Measurements from ENCODE around the gene ZFAND3. TPM values are rescaled to one million over a fixed set of nuclear protein-coding genes. Genes with fewer than 3 reads are reported as not detected.

Gene ZFAND3
- total and polyA plus RNA-seq, 8 donors: 19.8 to 164 (median 37.3) TPM

DNA sequence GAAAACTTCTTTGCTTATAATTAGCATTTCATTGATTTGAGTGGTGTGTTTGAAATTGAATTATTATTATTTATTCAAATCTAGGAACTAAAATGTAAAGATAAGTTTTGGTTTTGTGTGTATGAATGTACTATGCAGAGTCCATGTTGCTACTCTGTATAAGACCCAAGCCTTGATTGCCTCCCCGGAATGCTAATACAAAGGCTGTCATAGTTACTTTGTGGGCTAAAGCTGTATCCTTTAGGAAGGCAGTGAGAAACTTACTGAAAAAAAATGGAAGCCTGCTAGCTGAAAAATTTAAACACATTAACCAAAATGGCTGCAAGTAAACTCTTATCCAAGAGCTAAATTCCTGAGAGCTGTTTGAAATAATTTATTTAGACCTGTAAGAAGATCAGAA, 213.3 kb downstream of the ZFAND3 start:
- WGBS, 5 donors: 52 to 88% (median 87%) methylated on average over 1 of the region's 1 CpG
- H3K4me1 ChIP-seq: peaks cover 0 to 68% (median 33%) of the 10 kb centered on the region in 4 donors
- no peaks in the 10 kb centered on the region for H3K36me3 ChIP-seq
- intact Hi-C loops (cut with DNase I; ENCODE audit: low total_unique reads): no loop called here
- H3K27me3 ChIP-seq: no peaks in the 10 kb centered on the region
- TF ChIP-seq EP300 (IDR thresholded peaks at IDR 0.05) (no peak), POLR2AphosphoS5 (IDR thresholded peaks at IDR 0.05) (no peak), POLR2A (IDR thresholded peaks at IDR 0.05) (no peak)
- TF ChIP-seq, protein P1, sequence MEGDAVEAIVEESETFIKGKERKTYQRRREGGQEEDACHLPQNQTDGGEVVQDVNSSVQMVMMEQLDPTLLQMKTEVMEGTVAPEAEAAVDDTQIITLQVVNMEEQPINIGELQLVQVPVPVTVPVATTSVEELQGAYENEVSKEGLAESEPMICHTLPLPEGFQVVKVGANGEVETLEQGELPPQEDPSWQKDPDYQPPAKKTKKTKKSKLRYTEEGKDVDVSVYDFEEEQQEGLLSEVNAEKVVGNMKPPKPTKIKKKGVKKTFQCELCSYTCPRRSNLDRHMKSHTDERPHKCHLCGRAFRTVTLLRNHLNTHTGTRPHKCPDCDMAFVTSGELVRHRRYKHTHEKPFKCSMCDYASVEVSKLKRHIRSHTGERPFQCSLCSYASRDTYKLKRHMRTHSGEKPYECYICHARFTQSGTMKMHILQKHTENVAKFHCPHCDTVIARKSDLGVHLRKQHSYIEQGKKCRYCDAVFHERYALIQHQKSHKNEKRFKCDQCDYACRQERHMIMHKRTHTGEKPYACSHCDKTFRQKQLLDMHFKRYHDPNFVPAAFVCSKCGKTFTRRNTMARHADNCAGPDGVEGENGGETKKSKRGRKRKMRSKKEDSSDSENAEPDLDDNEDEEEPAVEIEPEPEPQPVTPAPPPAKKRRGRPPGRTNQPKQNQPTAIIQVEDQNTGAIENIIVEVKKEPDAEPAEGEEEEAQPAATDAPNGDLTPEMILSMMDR (IDR thresholded peaks at IDR 0.05): no peak
- DNase-seq: no peak
- H3K27ac ChIP-seq: no peak overlapping the region
- no peaks in the 10 kb centered on the region for H3K9me3 ChIP-seq
- H3K4me3 ChIP-seq: no peak overlapping the region

DNA sequence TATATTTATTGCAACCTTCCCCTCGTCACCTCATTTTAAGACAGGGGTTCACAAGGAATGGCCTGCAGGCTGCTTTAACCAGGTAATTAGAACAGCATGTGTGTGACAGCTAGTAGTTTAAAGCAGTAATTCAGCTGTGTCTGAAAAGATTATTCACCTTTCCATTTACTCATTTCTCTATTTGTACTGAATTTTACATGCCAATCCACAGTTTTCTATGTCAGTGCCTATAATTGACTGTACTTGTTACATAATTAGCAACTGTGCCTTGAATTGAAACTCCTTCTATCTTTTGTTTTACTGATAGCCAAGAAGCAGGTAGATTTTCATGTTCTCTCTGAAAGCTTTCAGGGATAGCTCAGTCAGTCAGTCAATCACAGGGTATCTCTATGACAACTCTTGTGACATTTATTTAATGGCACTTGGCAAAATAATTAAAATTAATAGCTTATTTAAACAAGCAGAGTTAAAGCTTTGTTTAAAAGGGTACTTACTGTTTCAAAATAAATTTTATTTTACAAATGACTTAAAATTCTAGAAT, 214.0 kb downstream of the ZFAND3 start:
- no peak overlapping the region for H3K27ac ChIP-seq
- 42 to 94% (median 83%) methylated on average over 1 of the region's 1 CpG for WGBS, 5 donors
- TF ChIP-seq EP300 (IDR thresholded peaks at IDR 0.05) (no peak), POLR2A (IDR thresholded peaks at IDR 0.05) (no peak), POLR2AphosphoS5 (IDR thresholded peaks at IDR 0.05) (no peak)
- TF ChIP-seq, protein P1 (IDR thresholded peaks at IDR 0.05): no peak
- H3K9me3 ChIP-seq: no peaks in the 10 kb centered on the region
- no peaks in the 10 kb centered on the region for H3K36me3 ChIP-seq
- H3K4me1 ChIP-seq: peaks cover 0 to 64% (median 33%) of the 10 kb centered on the region in 4 donors
- H3K4me3 ChIP-seq: no peak overlapping the region
- no peaks in the 10 kb centered on the region for H3K27me3 ChIP-seq
- no peak for DNase-seq
- intact Hi-C loops (cut with DNase I; ENCODE audit: low total_unique reads): no loop called here

DNA sequence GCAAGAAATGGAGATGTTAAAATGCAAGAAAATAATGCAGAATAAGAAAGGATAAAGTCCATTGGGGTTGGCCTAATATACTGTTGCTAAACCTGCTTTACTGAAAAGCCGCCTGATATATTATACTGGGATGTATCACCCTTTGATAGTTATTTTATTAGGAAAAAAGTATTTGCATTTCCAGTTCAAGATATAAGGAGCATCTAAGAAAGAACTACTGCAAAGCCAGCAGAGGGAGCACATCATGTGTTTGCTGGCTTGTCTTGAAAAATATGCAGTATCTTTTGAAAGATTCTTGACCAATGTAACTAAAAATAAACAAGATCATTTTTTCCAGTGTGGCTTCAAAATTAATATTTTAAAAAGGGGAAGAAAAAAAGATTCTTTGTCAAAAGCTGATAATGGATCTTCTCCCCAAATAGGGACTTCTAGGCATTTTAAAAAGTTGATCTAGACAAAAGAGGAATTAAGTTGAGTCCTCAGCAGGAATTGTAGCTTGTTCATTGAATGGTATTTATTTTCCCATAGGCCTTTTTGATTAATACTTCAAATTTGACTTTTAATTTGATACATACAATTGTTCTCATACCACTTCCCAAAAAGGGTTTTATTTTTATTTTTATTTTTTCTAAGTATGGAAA, 214.9 kb downstream of the ZFAND3 start:
- peak in 1 of 2 donors; percentile 67 for DNase-seq
- no peaks in the 10 kb centered on the region for H3K27me3 ChIP-seq
- peaks cover 0 to 55% (median 28%) of the 10 kb centered on the region in 4 donors for H3K4me1 ChIP-seq
- no peaks in the 10 kb centered on the region for H3K36me3 ChIP-seq
- H3K27ac ChIP-seq: no peak overlapping the region
- intact Hi-C loops (cut with DNase I; ENCODE audit: low total_unique reads): no loop called here
- H3K9me3 ChIP-seq: no peaks in the 10 kb centered on the region
- TF ChIP-seq, protein P1 (IDR thresholded peaks at IDR 0.05): peak in 3 of 7 experiments; percentile 13 to 36 (median 32)
- no peak for TF ChIP-seq POLR2AphosphoS5 (IDR thresholded peaks at IDR 0.05)
- 46 to 74% (median 67%) methylated on average over 1 of the region's 1 CpG for WGBS, 5 donors
- no peak overlapping the region for H3K4me3 ChIP-seq

DNA sequence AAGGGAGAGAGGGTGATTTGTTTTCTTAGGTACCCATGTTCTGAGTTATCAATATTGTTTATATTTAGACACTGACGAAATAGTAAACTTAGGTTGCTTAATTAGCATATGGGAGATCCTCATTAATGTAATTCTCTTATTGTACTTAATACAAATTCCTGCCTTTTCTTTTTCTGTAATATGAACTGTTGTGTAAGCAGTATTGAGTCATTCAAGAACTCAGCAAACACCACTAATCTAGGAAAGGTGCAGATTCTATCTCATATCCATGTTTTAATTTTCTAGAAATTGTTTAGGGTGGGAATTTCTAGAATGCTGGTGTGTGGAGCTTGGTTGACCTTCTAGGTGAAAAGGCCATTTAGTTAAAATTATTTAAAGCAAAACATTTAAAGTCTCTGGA, 216.0 kb downstream of the ZFAND3 start:
- H3K27ac ChIP-seq: no peak overlapping the region
- intact Hi-C loops (cut with DNase I; ENCODE audit: low total_unique reads): no loop called here
- no peaks in the 10 kb centered on the region for H3K36me3 ChIP-seq
- H3K27me3 ChIP-seq: no peaks in the 10 kb centered on the region
- WGBS, 5 donors: 79 to 90% (median 84%) methylated on average over 1 of the region's 1 CpG
- no peak for DNase-seq
- H3K4me3 ChIP-seq: no peak overlapping the region
- peaks cover 0 to 61% (median 29%) of the 10 kb centered on the region in 4 donors for H3K4me1 ChIP-seq
- TF ChIP-seq, protein P1 (IDR thresholded peaks at IDR 0.05): no peak
- no peak for TF ChIP-seq POLR2A (IDR thresholded peaks at IDR 0.05)
- no peak for TF ChIP-seq EP300 (IDR thresholded peaks at IDR 0.05)
- no peak for TF ChIP-seq POLR2AphosphoS5 (IDR thresholded peaks at IDR 0.05)
- no peaks in the 10 kb centered on the region for H3K9me3 ChIP-seq

All from stomach (tissue), 9 donors.